IMR-90 (cell line): Measurements from ENCODE around the gene PLXNA4. TPM values are rescaled to one million over a fixed set of nuclear protein-coding genes. Genes with fewer than 3 reads are reported as not detected.

Experiments used
- ATAC-seq: fragments of 200-7000 bp; cut with Tn5 transposase; 2 replicates; pipeline ENCODE4 v1.9.1; 2020; ENCODE audit warnings: low read depth, mild to moderate bottlenecking, moderate library complexity
- BruUV-seq: library from RNA; stranded (reverse); fragments of 400-500 nt; replicated peaks from 2 replicates; lab custom pipeline; 2021; lab: Mats Ljungman, UMichigan
- CTCF ChIA-PET: fragments of 300-600 bp; formaldehyde crosslinking; extraction: SDS; loops from one replicate; lab custom pipeline; 2021; ENCODE audit warnings: antibody characterized with exemption; lab: Yijun Ruan, JAX
- POLR2A ChIA-PET: fragments of 300-600 bp; sonication (Branson Sonifier 250); formaldehyde crosslinking; loops from one replicate; lab custom pipeline; 2022; ENCODE audit warnings: antibody characterized with exemption; ENCODE audit not compliant: unreplicated experiment; lab: Charles Lee
- DNase-seq: peaks from one replicate; pipeline ENCODE4 v3.0.0; 2013
- H2AFZ ChIP-seq: replicated peaks from 2 replicates; pipeline ENCODE3; 2013; ENCODE audit warnings: low read length, mild to moderate bottlenecking; ENCODE audit not compliant: poor library complexity
- H2AK5ac ChIP-seq: 2 replicates; pipeline ENCODE4 v1.6.1; 2013; ENCODE audit warnings: low read depth, low read length, inconsistent platforms
- H2AK9ac ChIP-seq: replicated peaks from 2 replicates; pipeline ENCODE3; 2013; ENCODE audit warnings: mild to moderate bottlenecking, low read depth, low read length, moderate library complexity; ENCODE audit not compliant: poor library complexity
- H2BK120ac ChIP-seq: 2 replicates; pipeline ENCODE4 v1.6.1; 2013; ENCODE audit warnings: low read depth, low read length, inconsistent platforms
- H2BK15ac ChIP-seq: 3 replicates; pipeline ENCODE4 v1.6.1; 2013; ENCODE audit warnings: low read depth, low read length, inconsistent platforms
- H2BK20ac ChIP-seq: 2 replicates; pipeline ENCODE4 v1.6.1; 2013; ENCODE audit warnings: low read depth, mild to moderate bottlenecking, inconsistent platforms, low read length, moderate library complexity
- H2BK5ac ChIP-seq: 2 replicates; pipeline ENCODE4 v1.6.1; 2013; ENCODE audit warnings: mild to moderate bottlenecking, low read depth, low read length, inconsistent platforms; ENCODE audit not compliant: poor library complexity, severe bottlenecking
- H3K14ac ChIP-seq: replicated peaks from 2 replicates; pipeline ENCODE4 v1.6.1; 2013; ENCODE audit warnings: low read depth, low read length, inconsistent platforms
- H3K18ac ChIP-seq: 2 replicates; pipeline ENCODE4 v1.6.1; 2013; ENCODE audit warnings: low read depth, low read length, control low read depth
- H3K23ac ChIP-seq: 2 replicates; pipeline ENCODE4 v1.6.1; 2013; ENCODE audit warnings: low read depth, low read length, inconsistent platforms
- H3K27ac ChIP-seq: 2 replicates; pipeline ENCODE4 v1.5.1; 2013; ENCODE audit warnings: mild to moderate bottlenecking, control low read depth, low read length; ENCODE audit not compliant: insufficient read depth
- H3K27me3 ChIP-seq: 2 replicates; pipeline ENCODE4 v1.6.1; 2013; ENCODE audit warnings: low read length; ENCODE audit not compliant: control insufficient read depth, insufficient read depth
- H3K36me3 ChIP-seq: 2 replicates; pipeline ENCODE4 v1.6.1; 2013; ENCODE audit warnings: low read length, mixed read lengths; ENCODE audit not compliant: control insufficient read depth, insufficient read depth
- H3K4ac ChIP-seq: 2 replicates; pipeline ENCODE4 v1.6.1; 2013; ENCODE audit warnings: low read depth, low read length, inconsistent platforms
- H3K4me1 ChIP-seq: 2 replicates; pipeline ENCODE4 v1.6.1; 2013; ENCODE audit warnings: low read length, mixed read lengths; ENCODE audit not compliant: control insufficient read depth, insufficient read depth
- H3K4me2 ChIP-seq: 2 replicates; pipeline ENCODE4 v1.6.1; 2013; ENCODE audit warnings: low read depth, mild to moderate bottlenecking, control low read depth, low read length, moderate library complexity
- H3K4me3 ChIP-seq: 2 replicates; pipeline ENCODE4 v1.5.1; 2013; ENCODE audit warnings: low read depth, mild to moderate bottlenecking, control low read depth, low read length, moderate library complexity; ENCODE audit not compliant: insufficient read depth
- H3K56ac ChIP-seq: 2 replicates; pipeline ENCODE4 v1.6.1; 2013; ENCODE audit warnings: low read length, inconsistent platforms; ENCODE audit not compliant: insufficient read depth; ENCODE audit errors: extremely low read depth
- H3K79me1 ChIP-seq, 2 experiments: 2 replicates each; pipeline ENCODE4 v1.6.1; 2013; ENCODE audit warnings: low read length in 2 of 2, inconsistent platforms in 1 of 2, low read depth in 1 of 2
- H3K9ac ChIP-seq: 2 replicates; pipeline ENCODE4 v1.6.1; 2013; ENCODE audit warnings: low read depth, low read length, control low read depth
- H3K9me1 ChIP-seq: 2 replicates; pipeline ENCODE4 v1.6.1; 2013; ENCODE audit warnings: low read length, inconsistent platforms; ENCODE audit not compliant: insufficient read depth
- H3K9me3 ChIP-seq: 2 replicates; pipeline ENCODE4 v1.6.1; 2013; ENCODE audit warnings: low read length; ENCODE audit not compliant: control insufficient read depth, insufficient read depth
- H4K20me1 ChIP-seq: 2 replicates; pipeline ENCODE4 v1.6.1; 2013; ENCODE audit warnings: low read length, inconsistent platforms; ENCODE audit not compliant: insufficient read depth
- H4K5ac ChIP-seq: 2 replicates; pipeline ENCODE4 v1.6.1; 2013; ENCODE audit warnings: mild to moderate bottlenecking, low read depth, low read length, control low read depth
- H4K8ac ChIP-seq, 2 experiments: 2 replicates each; pipeline ENCODE4 v1.6.1; 2013; ENCODE audit warnings: low read depth in 2 of 2, low read length in 2 of 2, control low read depth in 1 of 2, inconsistent platforms in 1 of 2
- H4K91ac ChIP-seq: 2 replicates; pipeline ENCODE4 v1.6.1; 2013; ENCODE audit warnings: low read depth, low read length, inconsistent platforms; ENCODE audit not compliant: insufficient read depth
- BHLHE40 ChIP-seq: fragments of 150-350 bp; IDR thresholded peaks from 2 replicates; pipeline ENCODE4 v1.6.1; 2016; ENCODE audit warnings: mild to moderate bottlenecking, low read depth, low read length
- CEBPB ChIP-seq: IDR thresholded peaks from 2 replicates; pipeline ENCODE4 v1.6.1; 2012; ENCODE audit warnings: low read depth, low read length, improper control_type of control experiment
- CHD1 ChIP-seq: IDR thresholded peaks from 2 replicates; pipeline ENCODE4 v1.6.1; 2012; ENCODE audit warnings: low read depth, low read length, improper control_type of control experiment
- CTCF ChIP-seq: conservative IDR thresholded peaks from 2 replicates; pipeline ENCODE4 v1.5.1; 2012; ENCODE audit warnings: mild to moderate bottlenecking, low read depth, low read length, improper control_type of control experiment
- ELK1 ChIP-seq: fragments of 150-350 bp; IDR thresholded peaks from 2 replicates; pipeline ENCODE4 v1.6.1; 2016; ENCODE audit warnings: low read depth, mild to moderate bottlenecking, low read length, moderate library complexity, borderline replicate concordance
- FOS ChIP-seq: fragments of 150-350 bp; IDR thresholded peaks from 2 replicates; pipeline ENCODE4 v1.6.1; 2016; ENCODE audit warnings: low read depth, low read length
- MAZ ChIP-seq: IDR thresholded peaks from 2 replicates; pipeline ENCODE4 v1.6.1; 2012; ENCODE audit warnings: low read depth, mild to moderate bottlenecking, low read length, improper control_type of control experiment, moderate library complexity, borderline replicate concordance
- MXI1 ChIP-seq: IDR thresholded peaks from 2 replicates; pipeline ENCODE4 v1.6.1; 2012; ENCODE audit warnings: low read depth, mild to moderate bottlenecking, low read length, moderate library complexity, borderline replicate concordance
- NFE2L2 ChIP-seq: fragments of 150-350 bp; IDR thresholded peaks from 2 replicates; pipeline ENCODE4 v1.6.1; 2016; ENCODE audit warnings: low read depth, mild to moderate bottlenecking, low read length
- POLR2A ChIP-seq: IDR thresholded peaks from 2 replicates; pipeline ENCODE4 v1.6.1; 2012; ENCODE audit warnings: mild to moderate bottlenecking, low read depth, low read length
- RAD21 ChIP-seq: IDR thresholded peaks from 2 replicates; pipeline ENCODE4 v1.6.1; 2012; ENCODE audit warnings: low read length, improper control_type of control experiment
- RCOR1 ChIP-seq: IDR thresholded peaks from 2 replicates; pipeline ENCODE4 v1.6.1; 2012; ENCODE audit warnings: mild to moderate bottlenecking, low read length, improper control_type of control experiment; ENCODE audit not compliant: insufficient replicate concordance
- RFX5 ChIP-seq: IDR thresholded peaks from 2 replicates; pipeline ENCODE4 v1.8.0; 2012; ENCODE audit warnings: low read depth, mild to moderate bottlenecking, low read length, moderate library complexity
- SMC3 ChIP-seq: fragments of 150-350 bp; IDR thresholded peaks from 2 replicates; pipeline ENCODE4 v1.6.1; 2016; ENCODE audit warnings: low read depth, mild to moderate bottlenecking, antibody characterized with exemption, low read length, moderate library complexity
- USF2 ChIP-seq: fragments of 150-350 bp; IDR thresholded peaks from 2 replicates; pipeline ENCODE4 v1.6.1; 2017; ENCODE audit warnings: mild to moderate bottlenecking, antibody characterized with exemption, low read length, low read depth
- WGBS, 2 experiments: methylation state at CpG; one replicate each; pipeline versions ENCODE4 v1.1.5 to v1.1.7; 2013; ENCODE audit warnings: missing lambda C conversion rate in 2 of 2; ENCODE audit not compliant: insufficient read length in 1 of 2; ENCODE audit errors: extremely low coverage in 2 of 2; 5-methylcytosine and 5-hydroxymethylcytosine counted together
- dilution Hi-C: fragments of 300-500 bp; cut with HindIII; formaldehyde crosslinking; loops from one replicate; pipeline ENCODE4 v1.14.3; 2018; ENCODE audit warnings: low sequenced_read_pairs; ENCODE audit not compliant: unreplicated experiment
- in situ Hi-C: fragments of 300-500 bp; cut with MboI; formaldehyde crosslinking; loops from 3 replicates; pipeline ENCODE4 v1.14.3; 2019; ENCODE audit warnings: low sequenced_read_pairs, inconsistent platforms, mixed read lengths
- intact Hi-C: fragments of 100-400 bp; cut with micrococcal nuclease; formaldehyde crosslinking; loops from 2 replicates; pipeline ENCODE4 v1.10.0; 2022
- polyA plus RNA-seq, 3 experiments: library from polyadenylated mRNA; depleted of rRNA; stranded (reverse); fragments of >200 nt; gene quantifications; 2 replicates each; pipeline ENCODE4 v1.2.3, GENCODE V29; 2012; ENCODE audit warnings: low replicate concordance in 1 of 3
- total RNA-seq: library from RNA; depleted of rRNA; stranded (reverse); fragments of >200 nt; gene quantifications from 2 replicates; pipeline ENCODE4 v1.2.3, GENCODE V29; 2012

Gene PLXNA4
- total and polyA plus RNA-seq, 2 of the 4 experiments (the other 2 are of a cell fraction), result under 0.01 TPM

- DNase-seq, result no peak
- H3K27ac ChIP-seq, result no peak overlapping the region
- H3K4ac ChIP-seq, result no peak overlapping the region
- H3K9me1 ChIP-seq, result no peaks in the 10 kb centered on the region; the same call in 1 of the 2 replicates
- H3K23ac ChIP-seq, result no peak overlapping the region
- dilution Hi-C loops, result no loop called here
- H3K9ac ChIP-seq, result no peak overlapping the region
- H2AK5ac ChIP-seq, result no peak overlapping the region
- no peaks in the 10 kb centered on the region for H3K79me1 ChIP-seq
- WGBS, 2 experiments, result 43% methylated on average over 2 of the region's 8 CpGs; no CpG with 5 or more reads in 1 of the 2 experiments
- intact Hi-C loops, result no loop called here
- TF ChIP-seq RCOR1, result no peak
- TF ChIP-seq POLR2A, result no peak
- TF ChIP-seq CEBPB, result no peak
- TF ChIP-seq SMC3, result no peak
- TF ChIP-seq USF2, result no peak
- TF ChIP-seq RAD21, result no peak
- no peak for TF ChIP-seq MXI1
- no peak for TF ChIP-seq MAZ
- no peak for TF ChIP-seq NFE2L2
- no peak for TF ChIP-seq RFX5
- TF ChIP-seq CHD1, result no peak
- TF ChIP-seq BHLHE40, result no peak
- TF ChIP-seq ELK1, result no peak
- TF ChIP-seq FOS, result no peak
- TF ChIP-seq CTCF, result no peak
- no peak overlapping the region for H3K4me3 ChIP-seq
- BruUV-seq, result no TSS peak
- H2BK15ac ChIP-seq, result no peak overlapping the region
- H4K91ac ChIP-seq, result no peak overlapping the region
- no peak overlapping the region for H3K18ac ChIP-seq
- no peaks in the 10 kb centered on the region for H3K4me1 ChIP-seq
- H3K9me3 ChIP-seq, result no peaks in the 10 kb centered on the region; the same call in 1 of the 2 replicates
- ATAC-seq, result no peak
- no peak overlapping the region for H4K5ac ChIP-seq
- no peaks in the 10 kb centered on the region for H4K20me1 ChIP-seq
- no peak overlapping the region for H3K56ac ChIP-seq
- H3K14ac ChIP-seq, result no peak overlapping the region
- H3K36me3 ChIP-seq, result no peaks in the 10 kb centered on the region
- H2AK9ac ChIP-seq, result no peak overlapping the region
- no peak overlapping the region for H2BK5ac ChIP-seq
- no peak overlapping the region for H4K8ac ChIP-seq
- ChIA-PET POLR2A (no interaction called here), CTCF (no interaction called here)
- in situ Hi-C loops, result no loop called here
- no peaks in the 10 kb centered on the region for H3K27me3 ChIP-seq
- H2AFZ ChIP-seq, result no peak overlapping the region
- H3K4me2 ChIP-seq, result no peak overlapping the region
- H2BK120ac ChIP-seq, result no peak overlapping the region
- H2BK20ac ChIP-seq, result no peak overlapping the region
Measured at GRCh38 chr7:132511921-132512320, 64.3 kb downstream of the PLXNA4 start.
